Measurements from ENCODE around the gene CAPZB.

CAPZB gene

DNA sequence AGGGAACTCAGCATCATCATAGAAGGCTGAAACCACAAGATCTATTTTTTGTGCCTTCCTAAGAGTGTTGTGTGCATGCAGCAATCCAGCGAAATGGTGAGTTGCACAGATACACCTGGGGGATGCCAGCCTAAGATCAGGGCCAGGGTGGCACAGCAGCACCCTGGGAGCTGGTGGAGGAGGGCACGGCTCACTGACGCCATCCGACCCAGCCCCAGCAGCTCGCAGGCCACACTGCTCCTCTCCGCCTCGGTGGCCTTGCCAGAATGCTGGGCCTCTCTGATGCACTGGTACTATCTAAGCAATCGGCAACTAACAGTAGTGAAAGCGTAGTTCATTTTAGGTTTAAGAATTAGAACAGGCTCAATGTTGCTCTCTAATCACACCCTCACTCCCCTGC, 37.8 kb downstream of the CAPZB start:
- DNase-seq: no peak

DNA sequence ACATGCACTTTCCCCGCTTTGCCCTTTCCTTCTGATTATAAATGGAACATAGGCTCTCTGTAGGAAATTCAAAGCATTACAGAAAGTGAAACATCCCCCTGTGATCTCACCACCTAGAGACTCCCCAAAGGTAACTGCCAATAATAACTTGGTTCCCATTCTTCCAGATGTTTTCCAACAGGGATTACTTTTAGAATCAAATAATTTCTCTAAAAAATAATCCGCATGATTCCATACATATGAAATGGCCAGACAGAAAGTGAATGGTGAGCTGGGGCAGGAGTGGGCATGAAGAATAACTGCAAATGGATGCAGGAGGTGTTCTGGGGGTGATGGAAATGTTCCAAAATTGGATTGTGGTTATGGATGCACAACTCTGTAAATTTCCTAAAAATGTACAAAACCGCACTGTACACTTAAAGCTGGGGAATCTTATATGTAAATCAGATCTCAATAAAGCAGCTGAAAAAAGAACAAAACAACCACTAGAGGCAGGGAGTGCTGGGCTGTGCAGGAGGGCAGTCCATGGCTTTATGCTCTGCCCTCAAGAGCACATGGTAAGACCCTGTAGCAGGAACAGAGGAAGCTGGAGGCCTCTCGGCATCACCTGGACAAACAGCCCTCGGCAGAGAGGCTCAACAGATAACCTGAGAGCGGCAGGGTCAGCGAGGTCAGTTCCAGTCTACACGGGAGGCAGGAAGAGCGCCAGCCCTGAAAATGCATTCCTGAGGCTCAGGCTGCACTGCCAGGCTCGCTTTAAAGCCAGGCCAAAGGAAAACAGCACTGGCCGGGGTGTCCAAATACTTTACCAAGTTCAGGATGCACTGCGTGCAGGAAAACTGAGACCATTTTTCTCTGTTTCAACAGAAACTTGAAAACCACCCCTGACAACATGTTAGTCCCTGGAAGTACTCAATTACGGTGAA, 39.7 kb downstream of the CAPZB start:
- DNase-seq: peak in 1 of 2 experiments; percentile 36

DNA sequence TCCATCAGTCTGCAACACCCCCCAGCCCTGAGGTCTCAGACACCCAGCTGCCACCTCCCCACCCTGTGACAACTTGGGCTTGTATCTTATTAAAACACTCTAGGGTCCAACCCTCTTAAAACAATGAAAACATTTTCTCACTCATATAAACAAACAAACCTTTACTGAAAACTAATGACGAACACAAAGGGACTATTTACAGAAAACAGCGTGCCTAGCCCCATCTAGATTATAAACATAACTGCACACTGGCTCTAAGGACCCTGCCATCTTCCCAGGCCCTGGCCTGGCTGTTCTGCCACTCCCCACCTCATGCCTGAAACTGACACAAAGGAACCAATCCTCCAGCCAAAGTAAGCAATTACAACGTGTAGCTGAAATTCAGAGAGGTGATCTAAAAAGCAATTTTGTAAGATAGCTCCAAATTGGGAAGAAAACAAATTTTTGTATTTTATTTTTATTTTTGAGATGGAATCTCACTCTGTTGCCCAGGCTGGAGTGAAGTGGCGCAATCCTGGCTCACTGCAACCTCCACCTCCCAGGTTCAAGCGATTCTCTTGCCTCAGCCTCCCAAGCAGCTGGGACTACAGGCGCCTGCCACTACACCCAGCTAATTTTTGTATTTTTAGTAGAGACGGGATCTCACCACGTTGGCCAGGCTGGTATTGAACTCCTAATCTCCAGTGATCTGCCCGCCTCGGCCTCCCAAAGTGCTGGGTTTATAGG, 40.9 kb downstream of the CAPZB start:
- no peak for DNase-seq

DNA sequence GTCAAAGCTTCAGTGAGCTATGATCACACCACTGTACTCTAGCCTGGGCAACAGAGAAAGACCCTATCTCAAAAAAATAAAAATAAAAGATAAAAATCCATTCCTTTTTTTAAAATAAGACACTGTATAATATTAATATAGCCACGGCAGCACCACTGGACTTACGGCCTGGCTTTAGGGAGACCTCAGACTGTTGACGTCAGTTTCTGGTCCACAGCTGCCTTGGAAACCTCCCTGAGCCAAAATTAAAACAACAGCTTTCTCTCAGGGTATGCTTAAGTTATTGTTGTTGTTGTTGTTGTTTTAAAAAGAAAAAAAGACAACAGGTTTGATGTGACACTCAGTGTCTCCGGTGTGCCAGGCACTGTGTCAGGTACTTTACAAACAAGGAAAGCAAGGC, 42.0 kb downstream of the CAPZB start:
- DNase-seq: no peak

DNA sequence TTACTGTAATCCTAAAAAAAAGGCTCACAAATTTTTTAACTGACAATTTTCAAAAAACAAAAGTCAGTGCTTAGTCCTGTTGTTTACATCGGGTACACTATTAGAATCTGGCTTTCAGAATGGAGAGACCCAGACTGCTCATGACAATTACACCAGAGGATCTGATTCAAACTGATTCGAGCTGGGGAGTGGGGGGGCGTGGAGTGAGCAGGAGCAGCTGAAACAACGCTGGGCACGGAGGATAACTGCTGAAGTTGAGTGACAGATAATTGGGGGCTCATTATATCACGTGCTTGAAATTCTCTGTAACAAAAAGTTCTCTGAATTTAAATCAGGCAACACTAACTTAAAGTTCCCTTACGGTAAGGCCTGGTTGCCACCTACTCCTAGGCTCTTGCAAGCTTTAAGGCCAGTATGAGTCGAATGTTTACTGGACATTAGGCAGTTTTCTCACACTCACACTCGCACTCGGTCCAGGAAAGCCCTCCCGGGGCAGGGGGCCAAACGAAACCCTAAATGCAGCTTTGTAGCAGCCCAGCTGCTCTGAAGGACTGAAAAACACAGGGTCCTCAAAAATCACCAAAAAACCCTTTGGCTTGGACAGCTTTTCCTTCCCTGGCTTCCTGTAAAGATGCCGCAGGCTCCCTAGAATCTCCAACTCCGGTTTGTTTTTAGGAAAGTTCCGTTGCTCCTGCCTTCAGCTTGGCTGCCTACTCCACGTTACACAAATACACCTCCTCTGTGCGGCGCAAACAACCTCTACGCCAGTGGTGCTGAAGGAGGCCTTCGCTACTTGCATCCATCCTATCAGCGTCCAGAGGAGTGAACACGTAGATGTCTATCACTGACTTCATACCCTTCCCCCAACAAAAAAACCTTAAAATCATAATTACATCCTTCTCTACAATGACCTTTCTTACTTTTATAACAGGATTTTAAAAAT, 42.9 kb downstream of the CAPZB start:
- DNase-seq: no peak

- no peak for DNase-seq
Measured at GRCh38 chr1:19441048-19441780, 44.1 kb downstream of the CAPZB start.

- DNase-seq: no peak
Measured at GRCh38 chr1:19439464-19440171, 45.7 kb downstream of the CAPZB start.

- DNase-seq: no peak
Measured at GRCh38 chr1:19438516-19439195, 46.7 kb downstream of the CAPZB start.

DNA sequence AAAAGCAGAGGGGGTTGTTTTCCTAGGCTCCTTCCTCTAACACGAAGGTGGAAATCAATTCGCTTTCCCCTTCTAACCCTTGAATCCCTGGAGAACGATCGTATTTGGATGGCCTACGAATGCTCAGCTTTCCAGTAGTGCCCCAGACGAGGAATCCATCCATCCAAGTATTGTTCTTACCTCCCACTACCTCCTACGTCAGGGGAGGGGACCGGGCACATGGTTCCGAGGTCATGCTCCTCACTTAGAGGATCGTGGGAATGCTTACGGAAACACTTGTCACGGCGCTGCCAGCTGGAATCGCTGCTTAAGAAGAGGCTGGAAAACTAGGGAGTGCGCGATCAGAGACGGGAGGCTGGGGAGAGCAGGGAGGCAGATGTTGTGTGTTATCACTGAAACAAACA, 47.4 kb downstream of the CAPZB start:
- DNase-seq: no peak

DNA sequence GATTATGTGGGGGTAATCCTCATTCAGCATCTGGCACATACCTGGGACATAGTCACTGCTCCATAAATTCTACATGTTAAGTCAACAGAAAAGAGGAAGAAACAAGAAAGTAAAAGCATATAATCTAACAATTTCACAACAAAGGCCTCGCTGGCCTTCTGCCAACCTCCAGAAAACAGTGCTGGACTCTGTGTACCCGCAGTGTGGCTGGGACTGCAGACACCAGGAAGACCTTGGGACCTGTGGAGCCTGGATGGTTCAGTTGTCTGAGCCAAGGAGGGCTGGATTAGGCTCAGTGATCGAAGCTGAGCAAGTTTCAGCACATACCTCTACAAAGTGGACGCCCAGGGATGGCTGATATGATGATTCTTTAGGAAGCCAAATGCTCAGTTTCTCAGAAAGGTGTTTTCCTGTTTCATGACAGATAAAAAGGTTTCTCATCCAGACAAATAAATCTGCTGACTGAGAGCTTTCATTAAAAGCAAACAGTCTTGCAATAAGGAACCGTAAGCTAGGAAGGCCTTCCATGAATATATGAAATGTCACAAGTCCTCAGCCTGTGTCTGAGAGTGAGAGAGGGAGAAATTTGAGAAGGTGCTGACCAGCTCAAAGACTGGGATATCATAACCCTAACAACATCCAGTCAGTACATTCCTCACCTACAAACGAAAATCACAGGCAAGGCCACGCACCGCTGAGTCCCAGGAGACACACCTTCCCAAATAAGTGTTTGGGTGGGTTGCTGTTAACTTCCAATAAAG, 48.4 kb downstream of the CAPZB start:
- DNase-seq: no peak

DNA sequence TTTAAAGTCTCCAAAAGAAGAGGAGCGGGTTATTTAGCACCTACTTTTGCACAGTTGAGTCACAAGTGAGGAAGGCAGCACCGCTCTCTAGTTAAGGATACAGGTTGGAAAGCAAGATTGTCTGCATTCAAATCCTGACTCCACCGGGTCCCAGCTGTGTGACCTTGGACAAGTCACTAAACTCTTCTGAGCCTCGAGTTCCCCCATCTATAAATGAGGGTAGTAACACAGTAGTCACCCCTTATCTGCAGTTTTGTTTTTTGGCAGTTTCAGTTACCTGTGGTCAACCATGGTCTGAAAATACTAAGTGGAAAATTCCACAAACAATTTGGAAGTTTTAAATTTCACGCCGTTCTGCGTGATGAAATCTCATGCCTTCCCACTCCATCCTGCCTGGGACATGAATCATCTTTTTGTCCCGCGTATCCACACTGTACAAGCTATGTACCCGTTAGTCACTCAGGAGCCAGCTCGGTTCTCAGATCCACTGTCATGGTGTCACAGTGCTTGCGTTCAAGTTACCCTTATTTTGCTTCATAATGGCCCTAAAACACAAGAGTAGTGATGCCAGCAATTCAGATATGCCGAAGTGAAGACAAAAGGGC, 49.4 kb downstream of the CAPZB start:
- no peak for DNase-seq

GRCh38 chr1:19435181-19435580, 50.2 kb downstream of the CAPZB start:
- DNase-seq: no peak

DNA sequence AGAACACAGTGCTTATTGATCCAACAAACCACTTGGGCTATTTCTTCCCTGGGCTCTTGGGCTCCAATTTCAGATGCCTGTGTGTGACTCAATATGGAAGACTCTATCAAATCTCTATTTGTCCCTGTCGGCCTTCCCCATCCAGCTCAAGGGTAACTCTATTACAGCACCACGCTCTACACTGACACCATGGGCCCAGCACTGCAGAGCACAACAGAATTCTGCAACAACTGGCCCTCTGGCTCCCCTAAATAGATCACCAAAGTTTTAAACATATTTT, 51.7 kb downstream of the CAPZB start:
- no peak for DNase-seq

DNA sequence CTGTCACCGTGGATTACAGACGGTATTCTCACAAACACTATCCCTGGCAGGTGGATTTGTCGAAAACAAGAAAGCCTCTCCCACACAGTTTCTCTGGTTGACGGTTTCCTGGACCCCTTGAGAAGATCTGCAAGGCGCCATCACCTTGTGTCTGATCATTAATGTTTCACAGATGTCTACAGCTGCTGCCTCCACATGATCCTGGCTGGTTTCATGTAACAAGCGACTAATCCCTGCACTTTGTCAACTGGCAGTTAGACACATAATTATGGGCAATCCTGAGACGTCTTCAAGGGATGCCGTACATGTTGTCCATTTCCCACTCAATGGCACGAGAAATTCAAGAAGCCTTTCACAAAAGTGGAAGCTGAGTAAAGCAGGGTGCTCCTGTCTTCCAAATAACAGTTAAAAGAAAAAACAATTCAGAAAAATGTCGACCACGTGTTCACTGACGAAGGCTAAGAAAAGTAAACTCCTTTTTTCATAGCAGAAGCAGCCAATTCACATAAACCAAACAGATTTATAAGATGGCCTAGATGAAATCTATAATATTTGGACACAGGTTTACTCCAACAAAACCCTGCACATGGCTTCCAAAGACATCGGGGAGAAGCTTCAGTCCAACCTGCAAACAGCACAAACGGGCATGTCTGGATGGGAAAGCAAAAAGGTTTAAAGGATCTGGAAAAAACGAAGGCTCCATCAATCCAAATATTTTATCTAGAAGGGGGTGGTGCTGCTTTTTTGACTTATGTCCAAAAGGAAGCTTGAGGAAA, 52.2 kb downstream of the CAPZB start:
- no peak for DNase-seq

DNA sequence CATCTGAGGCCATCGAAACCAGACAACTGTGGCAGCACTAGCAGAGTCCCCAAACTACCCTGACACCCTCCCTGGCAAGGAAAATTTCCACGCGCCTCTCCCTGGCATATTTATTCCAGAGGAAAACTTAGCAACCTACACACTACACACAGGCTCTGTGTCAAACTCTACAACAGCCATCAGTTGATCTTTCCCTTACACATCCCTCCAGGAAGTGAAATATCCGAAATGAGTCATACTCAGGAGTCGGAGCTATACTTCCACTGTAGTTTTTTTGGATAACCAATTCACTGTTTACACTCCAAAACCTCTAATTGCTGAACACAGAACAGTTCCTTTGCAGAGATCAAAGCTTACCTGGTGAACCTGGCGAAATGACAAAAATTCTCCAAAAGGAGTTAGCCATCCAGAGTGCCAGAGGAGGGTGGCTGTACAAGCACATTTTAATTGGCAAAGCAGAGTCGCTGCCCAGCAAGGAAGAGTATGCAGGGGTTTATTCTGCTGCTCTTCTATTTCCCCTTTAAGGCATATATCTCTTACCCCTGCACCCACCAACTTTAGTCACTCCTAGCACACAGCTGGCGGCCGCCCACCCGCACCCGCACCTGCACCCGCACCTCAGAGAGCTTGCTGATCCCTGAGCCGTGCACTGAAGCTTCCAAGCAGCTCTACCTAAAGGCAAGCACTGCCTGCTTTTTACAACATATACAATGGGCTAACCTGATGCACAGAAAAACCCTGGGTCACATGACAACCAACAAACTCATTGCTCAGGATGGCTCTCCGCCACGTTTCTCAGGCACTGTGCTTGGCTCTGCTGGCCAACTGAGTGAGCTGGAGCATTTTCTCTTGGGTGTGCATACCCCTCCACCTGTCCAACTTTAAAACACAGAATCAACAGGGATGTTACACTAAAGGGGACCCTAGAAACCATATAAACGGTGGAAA, 54.9 kb downstream of the CAPZB start:
- DNase-seq: peak in 1 of 2 experiments; percentile 18

GRCh38 chr1:19429611-19430010, 55.7 kb downstream of the CAPZB start:
- no peak for DNase-seq

GRCh38 chr1:19427087-19427781, 58.1 kb downstream of the CAPZB start:
- DNase-seq: no peak

Measured in SW 1271 (cell line).